ENCODE measurements around the gene DUT.

DUT gene

GRCh38 chr15:48330855-48331795, at the start of gene DUT:
TSS of gene DUT (plus strand) at chr15:48331429. CDS start at chr15:48331516, 87 bp downstream.
- in situ Hi-C loops (cut with MboI; ENCODE audit: low sequenced_read_pairs): no loop called here

DNA sequence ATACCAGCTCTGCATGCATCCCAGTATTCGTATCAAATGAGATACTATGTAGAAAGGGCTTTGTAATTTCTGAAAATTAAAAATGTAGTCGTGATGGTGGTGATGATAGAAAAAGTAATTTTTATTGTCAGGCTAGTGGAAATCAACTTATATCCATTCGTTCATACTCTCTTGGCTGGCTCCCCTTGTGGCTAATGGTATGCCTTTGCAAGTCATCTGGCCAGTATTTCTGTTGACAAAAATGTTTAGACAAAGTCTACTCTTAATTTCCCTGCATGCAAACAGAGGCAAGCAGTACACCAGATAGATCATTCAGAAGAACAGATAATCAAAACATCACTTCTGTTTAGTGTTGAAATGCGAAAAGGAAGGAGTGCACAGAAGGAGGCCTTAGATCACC, 49.6 kb upstream of the DUT start:
- in situ Hi-C loops (cut with MboI; ENCODE audit: low sequenced_read_pairs): no loop called here

GRCh38 chr15:48282216-48282615, 49.0 kb upstream of the DUT start:
- in situ Hi-C loops (cut with MboI; ENCODE audit: low sequenced_read_pairs): no loop called here

DNA sequence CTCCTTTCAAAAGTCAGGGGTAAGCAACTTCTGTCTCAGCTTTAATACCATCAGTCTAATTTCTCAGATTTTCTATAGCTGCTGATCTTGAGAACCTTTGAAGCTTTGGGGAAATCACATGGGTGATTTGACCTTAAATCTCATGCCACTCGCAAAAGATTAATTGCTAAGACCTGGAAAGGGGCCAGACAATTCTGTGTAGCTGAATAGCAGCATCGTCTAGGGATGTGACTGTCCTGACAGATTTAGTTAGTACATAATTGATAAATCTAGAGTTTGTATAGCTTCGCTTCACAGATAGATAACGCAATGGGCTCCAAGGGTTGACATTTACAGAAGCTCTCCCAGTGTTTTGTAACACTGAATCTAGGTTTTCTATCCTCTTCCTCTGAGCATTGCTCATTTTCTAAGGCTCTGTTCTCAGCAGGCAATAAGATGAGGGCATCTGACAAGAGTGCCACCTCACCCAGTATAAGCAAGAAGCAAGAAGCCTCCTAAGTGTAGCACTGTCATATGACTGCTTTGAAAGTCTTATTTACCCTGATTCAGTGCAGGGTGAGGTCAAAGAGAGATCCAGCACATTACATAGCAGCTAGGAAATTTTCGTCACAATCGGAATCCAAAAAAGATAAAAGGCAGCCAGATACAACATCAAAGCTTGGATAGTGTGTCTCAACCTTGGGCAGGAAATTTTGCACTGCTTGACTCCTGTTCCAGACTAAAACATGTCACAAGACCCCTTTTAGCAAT, 47.7 kb upstream of the DUT start:
- in situ Hi-C loops (cut with MboI; ENCODE audit: low sequenced_read_pairs): no loop called here

- in situ Hi-C loops (cut with MboI; ENCODE audit: low sequenced_read_pairs): no loop called here
Observed at GRCh38 chr15:48285329-48286214, 45.7 kb upstream of the DUT start.

DNA sequence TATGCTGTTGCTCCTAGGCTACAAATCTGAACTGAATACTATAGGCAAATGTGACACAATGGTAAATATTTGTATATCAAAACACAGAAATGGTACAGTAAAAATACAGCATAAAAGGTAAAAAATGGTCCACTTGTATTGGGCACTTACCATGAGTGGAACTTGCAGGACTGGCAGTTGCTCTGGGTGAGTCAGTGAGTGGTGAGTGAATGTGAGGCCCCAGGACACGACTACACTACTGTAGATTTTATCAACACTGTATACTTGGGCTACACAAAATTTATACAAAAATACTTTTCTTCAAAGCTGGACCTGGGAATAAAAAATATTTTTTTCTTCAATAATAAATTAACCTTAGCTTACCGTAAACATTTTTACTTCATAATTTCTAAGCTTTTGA, 41.6 kb upstream of the DUT start:
- in situ Hi-C loops (cut with MboI; ENCODE audit: low sequenced_read_pairs): no loop called here

- in situ Hi-C loops (cut with MboI; ENCODE audit: low sequenced_read_pairs): no loop called here
Observed at GRCh38 chr15:48292458-48292857, 38.8 kb upstream of the DUT start.

DNA sequence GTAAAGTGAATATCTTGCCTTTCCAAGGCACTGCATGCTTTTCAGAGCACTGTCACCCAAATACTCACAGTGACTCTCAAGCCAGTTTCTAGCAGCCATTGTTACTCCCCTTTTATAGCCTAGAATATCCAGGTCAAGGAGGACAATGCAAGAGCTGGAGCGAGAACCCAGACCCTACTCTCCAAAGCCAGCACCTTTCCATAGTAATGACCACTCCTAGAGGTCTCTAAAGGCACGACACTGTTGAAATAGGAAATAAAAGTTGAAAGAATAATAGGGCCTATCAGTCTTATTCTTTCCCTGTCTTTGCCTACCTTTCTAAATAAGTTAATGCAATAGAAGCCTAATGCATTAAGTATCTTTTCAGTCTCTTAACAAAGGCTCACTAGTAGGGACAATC, 33.6 kb upstream of the DUT start:
- in situ Hi-C loops (cut with MboI; ENCODE audit: low sequenced_read_pairs): no loop called here

DNA sequence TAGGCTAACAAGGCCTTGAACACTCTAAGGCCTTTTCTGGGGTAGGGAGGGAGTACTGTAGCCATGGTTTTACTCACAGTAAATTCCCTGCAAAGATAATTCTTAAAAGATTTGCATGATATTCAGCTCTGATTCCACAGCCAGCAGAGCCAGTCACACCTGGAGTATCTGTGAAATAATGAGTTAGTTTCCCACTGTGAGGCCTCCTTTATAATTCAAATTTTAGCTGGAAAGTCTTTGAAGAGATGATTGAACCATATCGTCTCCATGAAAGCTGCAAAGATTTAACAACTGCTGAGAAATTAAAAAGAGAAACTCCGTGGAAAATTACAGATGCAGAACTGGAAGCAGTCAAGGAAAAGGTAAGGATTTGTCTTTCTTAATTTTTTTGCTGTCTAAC, 32.3 kb upstream of the DUT start:
- in situ Hi-C loops (cut with MboI; ENCODE audit: low sequenced_read_pairs): no loop called here

- in situ Hi-C loops (cut with MboI; ENCODE audit: low sequenced_read_pairs): no loop called here
Observed at GRCh38 chr15:48300038-48300437, 31.2 kb upstream of the DUT start.

GRCh38 chr15:48304398-48304797, 26.8 kb upstream of the DUT start:
- in situ Hi-C loops (cut with MboI; ENCODE audit: low sequenced_read_pairs): no loop called here

- in situ Hi-C loops (cut with MboI; ENCODE audit: low sequenced_read_pairs): no loop called here
Observed at GRCh38 chr15:48306639-48307038, 24.6 kb upstream of the DUT start.

DNA sequence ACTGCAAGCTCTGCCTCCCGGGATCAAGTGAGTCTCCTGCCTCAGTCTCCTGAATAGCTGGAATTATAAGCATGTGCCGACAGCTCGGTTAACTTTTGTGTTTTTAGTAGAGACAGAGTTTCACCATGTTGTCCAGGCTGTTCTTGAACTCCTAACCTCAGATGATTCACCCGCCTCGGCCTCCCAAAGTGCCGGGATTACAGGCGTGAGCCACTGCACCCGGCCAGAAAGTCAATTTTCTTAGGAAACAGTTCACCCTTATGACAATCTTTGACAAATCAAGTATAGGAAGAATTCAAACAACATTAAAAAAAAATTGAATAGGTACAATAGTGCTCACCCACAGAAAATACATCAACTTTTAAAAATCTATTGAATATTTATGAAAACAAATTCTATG, 23.6 kb upstream of the DUT start:
- in situ Hi-C loops (cut with MboI; ENCODE audit: low sequenced_read_pairs): no loop called here

- in situ Hi-C loops (cut with MboI; ENCODE audit: low sequenced_read_pairs): no loop called here
Observed at GRCh38 chr15:48309740-48310139, 21.5 kb upstream of the DUT start.

DNA sequence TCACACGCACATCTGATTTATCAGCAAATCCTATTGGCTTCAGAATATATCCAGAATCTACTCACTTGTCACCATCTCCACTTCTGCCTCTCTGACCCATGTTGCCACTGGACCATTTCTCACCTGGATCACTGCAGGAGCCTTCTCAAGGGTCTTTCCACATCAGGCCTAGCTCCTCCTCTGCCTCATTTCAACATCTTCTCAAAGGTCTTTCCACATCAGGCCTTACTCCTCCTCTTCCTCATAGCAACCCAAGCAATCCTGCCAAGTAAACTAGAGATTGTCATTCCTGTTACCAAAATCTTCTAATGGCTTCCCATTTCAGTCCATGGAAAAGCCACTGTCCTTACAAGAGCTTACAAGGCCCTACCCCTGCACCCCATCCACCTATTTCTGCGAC, 18.0 kb upstream of the DUT start:
- in situ Hi-C loops (cut with MboI; ENCODE audit: low sequenced_read_pairs): no loop called here

GRCh38 chr15:48315041-48315440, 16.2 kb upstream of the DUT start:
- in situ Hi-C loops (cut with MboI; ENCODE audit: low sequenced_read_pairs): no loop called here

- in situ Hi-C loops (cut with MboI; ENCODE audit: low sequenced_read_pairs): no loop called here
Observed at GRCh38 chr15:48317221-48317620, 14.0 kb upstream of the DUT start.

DNA sequence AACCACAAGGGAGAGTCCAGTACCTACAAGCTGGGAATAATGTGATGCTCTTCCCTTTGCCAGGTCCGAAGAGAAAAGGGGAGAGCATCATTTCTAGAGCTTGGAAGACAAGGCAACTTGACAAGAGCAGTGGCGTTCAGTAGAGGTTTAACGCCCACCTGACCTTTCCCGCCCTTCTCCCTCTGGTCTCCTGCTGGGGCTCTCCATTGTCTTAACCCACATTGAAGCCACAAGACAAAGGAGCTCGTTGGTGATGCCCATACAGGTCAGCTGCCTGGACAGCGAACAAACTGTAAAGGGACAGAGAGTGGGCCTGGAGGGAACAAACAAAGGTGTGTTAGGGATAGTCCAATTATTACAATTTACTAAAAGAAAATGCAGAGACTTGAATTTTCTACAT, 13.1 kb upstream of the DUT start:
- in situ Hi-C loops (cut with MboI; ENCODE audit: low sequenced_read_pairs): no loop called here

- in situ Hi-C loops (cut with MboI; ENCODE audit: low sequenced_read_pairs): no loop called here
Observed at GRCh38 chr15:48323294-48323693, 7.9 kb upstream of the DUT start.

DNA sequence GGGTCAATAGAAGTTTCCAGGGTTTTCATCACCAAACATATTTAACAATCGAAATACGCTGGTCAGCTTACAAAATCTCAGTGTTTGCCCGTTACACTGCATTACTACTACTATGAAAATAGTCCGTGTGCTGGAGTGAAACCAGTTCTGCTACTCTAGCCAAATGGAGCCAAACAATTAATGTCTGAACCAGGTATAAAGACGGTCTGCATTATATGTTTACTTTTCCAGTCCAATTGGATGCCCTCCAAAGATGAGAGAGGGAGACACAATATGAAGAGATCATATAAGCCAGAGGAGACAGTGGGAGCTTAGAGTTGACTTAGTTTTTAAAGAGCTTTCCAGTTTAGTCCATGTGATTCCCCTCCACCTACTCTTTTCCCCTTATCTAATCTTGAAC, 6.3 kb upstream of the DUT start:
- in situ Hi-C loops (cut with MboI; ENCODE audit: low sequenced_read_pairs): no loop called here

DNA sequence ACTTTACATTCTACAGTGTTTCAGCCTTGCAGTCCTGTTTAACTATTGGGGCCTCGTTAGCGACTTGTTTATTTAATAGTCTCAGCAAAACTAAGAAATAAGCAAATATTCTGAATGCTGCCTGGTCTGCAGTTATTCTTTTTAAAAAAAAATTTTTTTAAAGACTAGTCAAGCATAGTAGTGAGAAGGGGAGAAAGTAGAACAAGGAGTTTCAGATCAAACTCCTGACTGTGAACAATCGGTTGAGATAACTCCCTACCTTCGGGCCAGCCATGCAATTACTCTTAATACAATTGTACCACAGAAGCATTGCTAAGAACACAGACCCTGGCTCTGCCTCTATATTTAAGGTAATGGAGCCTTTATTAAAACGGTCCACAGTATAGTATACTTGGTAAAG, 5.8 kb upstream of the DUT start:
- in situ Hi-C loops (cut with MboI; ENCODE audit: low sequenced_read_pairs): no loop called here

Measured in HL-60/S4 treated with phorbol 12-myristate 13-acetate at 8.2 ng/mL for 4 days and 3 days (cell line).